Measurements from ENCODE around the gene COX6B2. TPM values are rescaled to one million over a fixed set of nuclear protein-coding genes. Genes with fewer than 3 reads are reported as not detected.

The COX6B2 gene
- total RNA-seq, 2 donors from 2014 or later, result 3.1 to 7.4 TPM

DNA sequence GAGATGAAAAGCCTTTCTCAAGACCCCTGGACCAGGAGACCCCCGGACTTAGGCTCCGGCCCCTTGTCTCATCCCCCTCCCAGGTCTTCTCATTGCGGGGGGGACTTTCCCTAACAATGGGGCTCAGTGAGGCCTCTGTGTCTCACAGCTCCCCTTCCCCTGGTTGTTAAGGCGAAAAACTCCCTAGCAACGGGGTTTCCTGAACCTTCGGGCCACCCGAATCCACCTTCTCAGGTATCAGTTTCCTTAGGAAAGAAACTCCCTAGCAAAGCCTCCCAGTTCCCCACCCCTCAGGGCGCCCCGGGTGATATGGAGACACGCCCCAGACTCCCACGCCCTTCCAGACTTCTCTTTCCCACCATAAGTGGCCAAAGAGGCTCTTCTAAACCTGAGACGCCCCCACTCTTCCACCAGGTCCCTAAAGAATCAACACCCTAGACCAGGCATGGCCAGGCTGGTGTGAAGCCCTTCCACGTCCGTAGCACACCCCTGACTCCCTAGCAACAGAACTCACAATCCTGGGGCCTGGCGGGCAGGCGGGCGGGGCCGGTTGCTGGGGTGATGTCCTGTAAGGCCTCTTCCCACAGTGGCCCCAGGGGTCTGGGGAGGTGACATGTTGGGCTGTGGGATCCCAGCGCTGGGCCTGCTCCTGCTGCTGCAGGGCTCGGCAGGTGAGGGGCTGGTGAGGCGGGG, 21.9 kb upstream of the COX6B2 start, which contains the start of gene TMEM190:
TMEM190 (plus strand) TSS at position 586 of the 693 bp plus-strand sequence; CDS start at position 614, 28 bp downstream.
- Mint-ChIP-seq H3K36me3 (ENCODE audit: insufficient read depth in 2 of 2) (peaks cover 0 to under 1% of the 10 kb centered on the region in 2 donors), H3K4me3 (no peak within 1 kb of the TSS), H3K4me1 (ENCODE audit: low read depth) (peaks cover 15% of the 10 kb centered on the region), H3K27me3 (ENCODE audit: low read depth) (peaks cover 18% of the 10 kb centered on the region), H3K9me3 (no peaks in the 10 kb centered on the region), H3K27ac (no peak within 1 kb of the TSS)
- no peak for DNase-seq
- no peak for ATAC-seq (replicated peaks in 1 of 2)

DNA sequence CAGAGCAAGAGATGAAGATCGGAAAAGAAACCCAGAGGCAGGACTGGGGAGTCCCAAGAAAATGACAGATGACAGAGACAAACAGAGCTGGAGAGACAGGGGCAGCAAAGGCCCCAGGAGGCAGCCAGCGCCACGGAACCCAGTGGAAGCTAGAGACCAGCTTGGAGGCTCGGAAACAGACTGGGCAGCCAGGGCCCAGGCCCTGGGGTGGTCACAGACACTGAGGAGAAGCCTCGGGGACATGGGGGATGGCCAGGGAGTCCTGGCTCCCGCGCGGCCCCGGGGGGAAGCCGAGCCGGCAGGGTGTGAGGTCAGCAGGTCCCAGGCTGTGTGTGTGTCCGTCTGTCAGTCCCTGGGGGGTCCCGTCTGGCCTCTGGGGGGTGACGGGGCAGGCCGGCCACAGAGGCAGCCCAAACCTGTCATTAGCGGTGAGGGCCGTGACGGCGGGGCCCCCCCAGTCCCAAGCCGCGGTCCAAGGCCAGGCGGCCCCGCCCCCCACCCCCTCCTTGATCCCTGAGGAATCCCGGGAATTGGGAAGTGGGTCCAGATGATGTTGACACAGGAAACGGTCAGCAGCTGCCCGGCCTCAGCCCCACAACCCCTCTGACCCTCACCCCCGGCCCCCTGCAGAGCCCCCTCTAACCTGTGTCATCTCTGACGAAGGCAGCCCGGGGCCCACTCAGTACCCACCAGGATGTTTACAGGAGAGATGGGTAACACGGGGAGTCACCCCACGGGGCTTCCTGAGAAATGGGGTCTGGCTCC, 19.7 kb upstream of the COX6B2 start:
- H3K27ac Mint-ChIP-seq, result no peak overlapping the region
- H3K9me3 Mint-ChIP-seq, result no peaks in the 10 kb centered on the region
- H3K4me1 Mint-ChIP-seq (ENCODE audit: low read depth), result peaks cover 20% of the 10 kb centered on the region
- ATAC-seq (replicated peaks in 1 of 2) (no peak), DNase-seq (no peak)
- H3K27me3 Mint-ChIP-seq (ENCODE audit: low read depth), result peaks cover 36% of the 10 kb centered on the region
- peaks cover 4 to 6% of the 10 kb centered on the region in 2 donors for H3K36me3 Mint-ChIP-seq (ENCODE audit: insufficient read depth in 2 of 2)
- peak overlapping the region in 1 of 2 donors; percentile 38 for H3K4me3 Mint-ChIP-seq

DNA sequence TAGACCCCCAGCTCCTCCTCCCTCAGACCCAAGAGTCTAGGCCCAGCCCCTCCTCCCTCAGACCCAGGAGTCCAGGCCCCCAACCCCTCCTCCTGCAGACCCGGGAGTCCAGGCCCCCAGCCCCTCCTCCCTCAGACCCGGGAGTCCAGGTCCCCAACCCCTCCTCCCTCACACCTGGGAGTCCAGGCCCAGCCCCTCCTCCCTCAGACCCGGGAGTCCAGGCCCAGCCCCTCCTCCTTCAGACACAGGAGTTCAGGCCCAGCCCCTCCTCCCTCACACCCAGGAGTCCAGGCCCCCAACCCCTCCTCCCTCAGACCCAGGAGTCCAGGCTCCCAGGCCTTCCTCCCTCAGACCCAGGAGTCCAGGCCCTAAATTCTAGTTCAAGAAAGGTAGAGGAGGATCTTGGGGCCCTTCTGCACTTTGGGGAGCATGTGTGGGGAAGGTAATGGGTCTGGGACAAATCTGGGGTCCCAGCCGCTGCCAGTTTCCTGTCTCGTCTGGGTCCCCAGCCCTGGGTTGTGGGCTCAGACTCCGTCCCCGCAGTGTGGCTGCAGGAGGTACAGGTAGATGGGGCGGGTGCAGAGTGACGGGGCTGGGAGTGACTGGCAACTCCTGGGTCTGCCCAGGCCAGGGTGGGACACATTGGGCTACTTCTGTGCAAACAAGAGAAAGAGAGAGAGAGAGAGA, 18.9 kb upstream of the COX6B2 start:
- peaks cover 19% of the 10 kb centered on the region for H3K4me1 Mint-ChIP-seq (ENCODE audit: low read depth)
- H3K27ac Mint-ChIP-seq, result no peak overlapping the region
- no peak for ATAC-seq (replicated peaks in 1 of 2)
- H3K9me3 Mint-ChIP-seq, result no peaks in the 10 kb centered on the region
- peak overlapping the region in 1 of 2 donors; percentile 38 for H3K4me3 Mint-ChIP-seq
- no peak for DNase-seq
- H3K27me3 Mint-ChIP-seq (ENCODE audit: low read depth), result peaks cover 36% of the 10 kb centered on the region
- H3K36me3 Mint-ChIP-seq (ENCODE audit: insufficient read depth in 2 of 2), result peaks cover 4 to 6% of the 10 kb centered on the region in 2 donors

DNA sequence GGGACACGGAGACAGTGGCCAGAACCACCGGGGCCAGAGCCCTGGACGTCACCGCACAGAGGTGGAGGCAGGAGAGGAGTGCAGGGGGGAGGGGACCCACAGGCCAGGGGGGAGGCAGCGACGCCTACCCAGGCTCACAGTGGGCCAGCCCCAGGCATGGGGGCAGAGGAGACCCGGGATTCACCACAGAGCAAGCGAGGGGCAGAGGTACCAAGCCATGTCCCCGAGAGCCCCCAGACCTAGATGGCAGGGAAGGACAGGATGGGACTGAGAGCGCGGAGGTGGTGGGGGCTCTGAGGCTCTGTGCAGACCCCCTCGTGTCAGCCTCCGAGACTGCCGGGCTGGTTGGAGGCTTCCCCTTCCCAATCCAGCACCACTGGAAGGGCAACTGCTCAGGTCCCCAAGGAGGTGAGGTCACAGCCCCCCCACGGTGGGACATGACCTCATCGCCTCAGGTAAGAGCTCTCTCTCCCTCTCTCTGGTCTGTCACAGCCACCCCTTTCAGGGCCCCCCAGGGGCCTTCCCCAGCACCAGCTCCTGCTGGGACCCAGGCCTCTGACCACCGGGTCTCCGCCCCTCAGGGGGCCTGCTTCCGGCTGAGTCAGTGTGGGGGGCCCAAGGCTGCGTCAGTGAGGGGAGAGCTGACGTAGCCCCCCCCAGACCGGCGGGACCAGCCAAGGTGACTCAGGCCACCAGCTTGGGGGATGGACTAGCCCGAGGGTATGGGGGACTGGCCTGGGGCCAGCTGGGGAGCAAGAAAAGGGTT, 18.0 kb upstream of the COX6B2 start:
- peak; percentile 69 to 76 for DNase-seq
- Mint-ChIP-seq H3K27me3 (ENCODE audit: low read depth) (peaks cover 36% of the 10 kb centered on the region), H3K36me3 (ENCODE audit: insufficient read depth in 2 of 2) (peaks cover 4 to 6% of the 10 kb centered on the region in 2 donors), H3K4me1 (ENCODE audit: low read depth) (peaks cover 19% of the 10 kb centered on the region), H3K27ac (no peak overlapping the region), H3K9me3 (no peaks in the 10 kb centered on the region), H3K4me3 (peak overlapping the region; percentile 32 to 43)
- ATAC-seq (replicated peaks in 1 of 2), result peak; percentile 78 to 79

DNA sequence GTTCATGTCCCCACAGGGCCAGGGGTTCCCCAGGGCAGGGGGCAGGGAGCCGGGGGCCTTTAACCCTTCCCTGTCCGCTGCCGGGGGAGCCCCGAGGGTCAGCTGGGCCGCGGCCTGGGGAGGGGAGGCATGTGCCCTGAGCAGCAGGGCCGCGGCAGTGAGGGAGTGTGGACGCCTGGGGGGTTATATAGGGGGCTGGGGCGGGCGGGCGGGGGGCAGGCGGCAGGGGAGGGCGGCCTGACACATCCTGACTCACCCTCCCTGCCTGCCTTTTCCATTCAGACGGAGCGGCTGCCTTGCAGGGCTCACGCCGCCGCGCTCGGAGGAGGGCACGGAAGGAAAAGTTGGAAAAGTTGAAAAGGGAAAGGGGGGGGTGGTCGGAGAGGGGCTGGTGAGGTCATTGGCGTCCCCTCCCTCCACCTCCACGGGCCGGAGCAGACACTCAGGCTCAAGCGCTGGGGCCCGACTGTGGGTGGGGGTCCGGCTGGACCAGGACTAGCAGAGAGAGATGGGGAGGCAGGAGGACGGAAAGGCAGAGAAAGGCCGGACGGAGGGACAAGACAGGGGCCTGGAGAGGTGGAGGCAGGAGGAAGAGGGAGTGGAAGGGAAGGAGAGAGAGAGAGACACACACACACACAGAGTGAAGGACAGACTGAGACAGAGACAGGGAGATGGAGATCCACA, 15.9 kb upstream of the COX6B2 start, which contains the start of gene IL11:
IL11 (minus strand) TSS at position 159 of the 684 bp plus-strand sequence; CDS start at position 6, 153 bp downstream.
- H3K4me1 Mint-ChIP-seq (ENCODE audit: low read depth), result peaks cover 19% of the 10 kb centered on the region
- peaks cover 36% of the 10 kb centered on the region for H3K27me3 Mint-ChIP-seq (ENCODE audit: low read depth)
- ATAC-seq (replicated peaks in 1 of 2) (peak; percentile 5 to 8), DNase-seq (no peak)
- peaks cover 4 to 6% of the 10 kb centered on the region in 2 donors for H3K36me3 Mint-ChIP-seq (ENCODE audit: insufficient read depth in 2 of 2)
- H3K4me3 Mint-ChIP-seq, result peak within 1 kb of the TSS; percentile 83 to 90
- no peak within 1 kb of the TSS for H3K27ac Mint-ChIP-seq
- H3K9me3 Mint-ChIP-seq, result no peaks in the 10 kb centered on the region

DNA sequence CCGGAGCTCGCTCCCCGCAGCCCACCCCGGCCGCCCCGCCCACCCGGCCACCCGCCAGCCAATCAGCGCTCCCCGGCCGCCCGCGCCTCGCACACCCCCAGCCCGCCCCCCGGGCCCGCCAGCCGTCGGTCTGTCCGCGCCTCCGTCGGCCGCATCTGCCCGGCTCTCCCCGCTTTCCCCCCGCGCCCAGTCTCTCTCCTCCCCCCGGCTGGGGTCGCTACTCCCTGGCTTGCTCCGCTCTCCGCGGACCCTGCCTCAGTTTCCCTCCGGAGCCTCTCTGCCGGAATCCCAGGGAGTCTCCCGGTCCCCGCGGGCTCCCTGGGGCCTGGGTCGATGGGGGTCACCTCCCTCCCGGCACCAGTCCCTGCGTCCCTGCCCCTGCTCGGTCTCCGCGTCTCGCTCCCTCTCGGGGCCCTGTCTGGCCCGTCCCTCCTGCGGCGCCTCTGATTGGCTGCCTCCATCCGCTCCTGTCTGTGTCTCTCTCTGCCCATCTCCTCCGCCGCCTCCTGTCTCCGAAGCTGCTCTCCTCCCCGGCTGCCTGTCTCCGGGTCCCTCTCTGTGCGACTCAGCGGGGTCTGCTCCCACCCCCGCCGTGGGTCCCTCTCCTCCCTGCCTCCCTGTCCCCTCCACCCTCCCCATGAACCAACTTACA, 15.3 kb upstream of the COX6B2 start:
- DNase-seq (peak; percentile 49 to 63), ATAC-seq (replicated peaks in 1 of 2) (peak; percentile 55 to 56)
- Mint-ChIP-seq H3K36me3 (ENCODE audit: insufficient read depth in 2 of 2) (peaks cover 4 to 6% of the 10 kb centered on the region in 2 donors), H3K4me1 (ENCODE audit: low read depth) (peaks cover 19% of the 10 kb centered on the region), H3K27me3 (ENCODE audit: low read depth) (peaks cover 36% of the 10 kb centered on the region), H3K4me3 (peak overlapping the region; percentile 83 to 90), H3K27ac (no peak overlapping the region), H3K9me3 (no peaks in the 10 kb centered on the region)

DNA sequence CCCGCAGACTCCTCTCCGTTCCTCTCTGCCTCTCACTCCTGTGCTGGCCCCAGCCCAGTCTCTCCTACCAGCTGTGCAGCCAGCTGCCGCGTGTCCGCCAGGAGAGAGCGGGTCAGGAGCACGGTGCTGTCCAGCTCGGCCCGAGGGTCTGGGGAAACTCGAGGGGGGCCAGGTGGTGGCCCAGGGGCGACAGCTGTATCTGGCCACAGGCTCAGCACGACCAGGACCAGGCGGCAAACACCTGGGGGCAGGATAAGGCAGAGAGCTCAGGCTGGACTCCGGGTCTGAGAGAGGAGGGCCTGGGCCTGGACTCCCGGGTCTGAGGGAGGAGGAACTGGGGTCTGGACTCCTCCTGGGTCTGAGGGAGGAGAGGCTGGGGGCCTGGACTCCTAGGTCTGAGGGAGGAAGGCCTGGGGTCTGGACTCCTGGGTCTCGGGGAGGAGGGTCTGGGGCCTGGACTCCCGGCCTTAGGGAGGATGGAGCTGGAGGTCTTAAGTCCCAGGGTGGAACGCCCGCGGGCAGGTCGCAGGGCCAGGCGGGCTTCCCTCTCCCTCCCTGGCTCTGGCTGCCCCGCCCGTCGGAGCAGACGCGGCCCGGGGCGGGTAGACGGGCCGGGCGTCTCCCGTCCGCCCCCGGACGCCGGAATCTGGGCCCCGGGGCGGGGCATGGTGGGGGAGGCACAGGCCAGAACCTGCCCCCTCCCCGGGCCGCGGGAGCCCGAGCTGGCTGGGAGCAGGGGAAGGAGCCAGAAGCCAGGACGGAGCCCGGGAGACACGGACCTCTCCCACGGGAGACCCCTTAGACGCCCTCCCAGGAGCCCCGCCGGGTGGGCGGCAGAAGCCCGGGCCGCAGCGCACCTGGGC, 14.4 kb upstream of the COX6B2 start:
- peaks cover 19% of the 10 kb centered on the region for H3K4me1 Mint-ChIP-seq (ENCODE audit: low read depth)
- DNase-seq, result peak; percentile 53 to 57
- no peaks in the 10 kb centered on the region for H3K9me3 Mint-ChIP-seq
- ATAC-seq (replicated peaks in 1 of 2), result peak; percentile 39 to 48
- peaks cover 34% of the 10 kb centered on the region for H3K27me3 Mint-ChIP-seq (ENCODE audit: low read depth)
- no peak overlapping the region for H3K27ac Mint-ChIP-seq
- H3K4me3 Mint-ChIP-seq, result peak overlapping the region; percentile 36 to 61
- peaks cover 4 to 6% of the 10 kb centered on the region in 2 donors for H3K36me3 Mint-ChIP-seq (ENCODE audit: insufficient read depth in 2 of 2)

DNA sequence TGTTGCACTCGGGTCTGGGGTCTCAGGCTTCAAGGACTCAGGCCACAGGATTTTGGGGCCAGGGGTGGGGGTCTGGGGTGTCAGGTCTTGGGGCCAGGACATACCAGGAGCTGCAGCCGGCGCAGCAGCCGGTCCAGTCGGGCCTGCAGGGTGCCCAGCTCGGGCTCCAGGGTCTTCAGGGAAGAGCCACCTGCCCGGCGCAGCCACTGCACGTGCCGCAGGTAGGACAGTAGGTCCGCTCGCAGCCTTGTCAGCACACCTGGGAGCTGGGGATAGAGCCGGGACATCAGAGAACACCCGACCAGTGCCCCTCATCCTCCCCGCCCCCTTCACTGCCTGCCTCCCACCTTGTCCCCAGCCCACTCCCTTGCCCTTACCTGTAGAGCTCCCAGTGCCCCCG, 13.6 kb upstream of the COX6B2 start:
- DNase-seq (no peak), ATAC-seq (replicated peaks in 1 of 2) (no peak)
- no peak overlapping the region for H3K4me3 Mint-ChIP-seq
- peaks cover 14% of the 10 kb centered on the region for H3K4me1 Mint-ChIP-seq (ENCODE audit: low read depth)
- no peaks in the 10 kb centered on the region for H3K9me3 Mint-ChIP-seq
- H3K27me3 Mint-ChIP-seq (ENCODE audit: low read depth), result peaks cover 28% of the 10 kb centered on the region
- peaks cover 4 to 6% of the 10 kb centered on the region in 2 donors for H3K36me3 Mint-ChIP-seq (ENCODE audit: insufficient read depth in 2 of 2)
- no peak overlapping the region for H3K27ac Mint-ChIP-seq

DNA sequence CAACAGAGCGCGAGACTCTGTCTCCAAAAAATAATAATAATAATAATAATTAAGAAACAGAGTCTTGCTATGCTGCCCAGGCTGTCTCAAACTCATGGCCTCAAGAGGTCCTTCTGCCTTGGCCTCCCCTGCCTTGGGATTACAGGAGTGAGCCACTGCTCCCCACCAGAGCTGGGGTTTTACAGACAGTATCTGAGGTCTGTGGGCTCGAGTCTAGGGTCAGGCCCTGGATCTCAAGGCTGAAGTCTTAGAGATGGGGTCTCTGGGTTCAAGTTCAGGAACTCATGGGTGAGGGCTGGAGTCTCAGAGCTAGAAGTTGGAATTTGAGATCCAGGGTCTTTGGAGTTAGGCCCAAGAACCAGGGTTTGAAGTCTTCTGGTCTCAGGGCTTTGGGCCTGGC, 12.3 kb upstream of the COX6B2 start:
- ATAC-seq (replicated peaks in 1 of 2) (no peak), DNase-seq (no peak)
- no peak overlapping the region for H3K4me3 Mint-ChIP-seq
- peaks cover 8% of the 10 kb centered on the region for H3K4me1 Mint-ChIP-seq (ENCODE audit: low read depth)
- no peak overlapping the region for H3K27ac Mint-ChIP-seq
- H3K36me3 Mint-ChIP-seq (ENCODE audit: insufficient read depth in 2 of 2), result peaks cover 4 to 6% of the 10 kb centered on the region in 2 donors
- no peaks in the 10 kb centered on the region for H3K9me3 Mint-ChIP-seq
- H3K27me3 Mint-ChIP-seq (ENCODE audit: low read depth), result peaks cover 22% of the 10 kb centered on the region

DNA sequence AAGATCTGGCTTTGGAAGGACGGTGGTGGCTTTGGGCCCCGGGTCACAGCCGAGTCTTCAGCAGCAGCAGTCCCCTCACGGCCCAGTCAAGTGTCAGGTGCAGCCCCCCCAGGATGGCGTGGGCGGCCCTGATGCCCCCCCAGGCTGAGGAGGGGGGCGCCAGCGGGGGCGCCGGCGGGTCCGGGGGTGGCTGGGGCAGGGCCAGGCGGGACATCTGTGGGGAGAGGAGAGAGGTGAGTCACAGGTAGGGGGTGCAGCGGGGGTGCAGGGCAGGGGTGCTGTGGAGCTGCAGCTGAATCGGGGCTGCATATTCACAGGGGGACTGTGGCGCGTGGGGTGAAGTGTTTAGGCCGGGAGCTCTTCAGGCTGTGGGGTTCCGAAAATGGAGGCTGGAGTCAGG, 11.4 kb upstream of the COX6B2 start:
- ATAC-seq (replicated peaks in 1 of 2), result no peak
- Mint-ChIP-seq H3K4me1 (ENCODE audit: low read depth) (peaks cover 6% of the 10 kb centered on the region), H3K27me3 (ENCODE audit: low read depth) (peaks cover 14% of the 10 kb centered on the region), H3K9me3 (no peaks in the 10 kb centered on the region), H3K27ac (no peak overlapping the region), H3K36me3 (ENCODE audit: insufficient read depth in 2 of 2) (peaks cover 4% of the 10 kb centered on the region in 2 donors), H3K4me3 (no peak overlapping the region)
- no peak for DNase-seq

DNA sequence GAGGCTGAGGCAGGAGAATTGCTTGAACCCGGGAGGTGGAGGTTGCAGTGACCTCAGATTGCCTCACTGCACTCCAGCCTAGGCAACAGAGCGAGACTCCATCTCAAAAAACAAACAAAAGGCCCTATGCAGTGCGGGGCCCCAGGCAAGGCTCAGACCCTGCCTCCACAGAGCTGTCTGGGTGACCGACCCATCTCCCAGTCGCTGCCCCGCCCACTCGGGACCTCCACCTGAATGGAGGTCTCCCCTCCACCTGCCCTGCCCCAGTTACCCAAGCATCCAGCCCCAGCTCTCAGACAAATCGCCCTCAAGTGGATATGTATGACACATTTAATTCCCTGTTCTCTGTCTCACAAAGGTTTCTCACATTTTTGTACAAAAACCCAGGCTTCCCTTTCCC, 10.7 kb upstream of the COX6B2 start:
- peaks cover 7% of the 10 kb centered on the region for H3K27me3 Mint-ChIP-seq (ENCODE audit: low read depth)
- no peaks in the 10 kb centered on the region for H3K4me1 Mint-ChIP-seq (ENCODE audit: low read depth)
- H3K36me3 Mint-ChIP-seq (ENCODE audit: insufficient read depth in 2 of 2), result peaks cover 2% of the 10 kb centered on the region in 2 donors
- no peak overlapping the region for H3K27ac Mint-ChIP-seq
- H3K9me3 Mint-ChIP-seq, result no peaks in the 10 kb centered on the region
- no peak for ATAC-seq (replicated peaks in 1 of 2)
- DNase-seq, result no peak
- no peak overlapping the region for H3K4me3 Mint-ChIP-seq

Data from activated T-cell treated with anti-CD3 and anti-CD28 coated beads, Interleukin-2, amount 50 U/mL, for 72 hours (primary cell).